ENCODE results near the gene GJB4.

GRCh38 chr1:34754964-34755637, 4.4 kb upstream of the GJB4 start, which contains the start of gene GJB5:
- TF ChIP-seq POLR2A (IDR thresholded peaks at IDR 0.05; ENCODE audit: extremely low read depth, insufficient read length) (no peak), CTCF (IDR thresholded peaks at IDR 0.05; ENCODE audit: low read depth, low read length) (no peak)

Measured in NB4 (cell line).